ENCODE measurements around the gene IWS1.
"Not testable (repeated sequence)": the region's sequence is repeated elsewhere in the genome, so short reads cannot be mapped to it uniquely, and the experiment has no call there.

Gene IWS1

DNA sequence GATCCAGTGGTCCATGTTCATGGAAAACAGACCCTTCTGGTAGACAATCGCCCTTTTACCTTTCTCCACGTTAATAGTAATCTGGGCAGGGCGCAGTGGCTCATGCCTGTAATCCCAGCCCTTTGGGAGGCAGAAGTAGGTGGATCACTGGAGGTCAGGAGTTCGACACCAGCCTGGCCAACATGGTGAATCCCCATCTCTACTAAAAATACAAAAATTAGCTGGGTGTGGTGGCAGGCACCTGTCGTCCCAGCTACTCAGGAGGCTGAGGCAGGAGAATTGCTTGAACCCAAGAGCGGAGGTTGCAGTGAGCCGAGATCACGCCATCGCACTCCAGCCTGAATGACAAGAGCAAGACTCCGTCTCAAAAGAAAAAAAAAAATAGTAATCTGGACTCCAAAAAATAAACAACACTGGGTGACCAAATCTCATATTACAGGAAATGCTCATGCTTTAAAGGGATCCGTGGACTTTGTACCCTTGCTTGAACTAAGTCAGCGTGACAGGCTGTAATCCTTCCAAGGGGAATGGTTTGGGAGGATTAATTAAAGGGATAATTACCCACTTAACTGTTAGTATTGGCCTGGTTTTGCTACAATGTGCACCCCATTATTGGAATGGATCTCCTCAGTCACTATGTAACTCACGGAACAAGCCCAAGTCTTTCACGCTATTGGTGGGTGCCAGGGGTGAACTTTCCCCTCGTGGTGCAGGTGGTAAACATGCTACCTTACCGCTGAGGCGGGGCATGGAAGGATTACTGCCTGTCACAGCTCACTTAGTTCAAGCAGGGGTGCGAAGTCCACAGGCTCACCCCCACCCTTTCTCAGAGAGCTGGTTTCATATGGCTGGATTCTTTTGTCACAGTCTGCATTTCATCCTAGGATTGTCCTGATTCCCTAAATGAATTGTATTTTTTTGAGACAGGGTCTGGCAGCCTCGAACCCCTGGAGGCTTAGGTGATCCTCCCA, 71.4 kb downstream of the IWS1 start:
- no peak for DNase-seq (ENCODE audit: low read depth)

DNA sequence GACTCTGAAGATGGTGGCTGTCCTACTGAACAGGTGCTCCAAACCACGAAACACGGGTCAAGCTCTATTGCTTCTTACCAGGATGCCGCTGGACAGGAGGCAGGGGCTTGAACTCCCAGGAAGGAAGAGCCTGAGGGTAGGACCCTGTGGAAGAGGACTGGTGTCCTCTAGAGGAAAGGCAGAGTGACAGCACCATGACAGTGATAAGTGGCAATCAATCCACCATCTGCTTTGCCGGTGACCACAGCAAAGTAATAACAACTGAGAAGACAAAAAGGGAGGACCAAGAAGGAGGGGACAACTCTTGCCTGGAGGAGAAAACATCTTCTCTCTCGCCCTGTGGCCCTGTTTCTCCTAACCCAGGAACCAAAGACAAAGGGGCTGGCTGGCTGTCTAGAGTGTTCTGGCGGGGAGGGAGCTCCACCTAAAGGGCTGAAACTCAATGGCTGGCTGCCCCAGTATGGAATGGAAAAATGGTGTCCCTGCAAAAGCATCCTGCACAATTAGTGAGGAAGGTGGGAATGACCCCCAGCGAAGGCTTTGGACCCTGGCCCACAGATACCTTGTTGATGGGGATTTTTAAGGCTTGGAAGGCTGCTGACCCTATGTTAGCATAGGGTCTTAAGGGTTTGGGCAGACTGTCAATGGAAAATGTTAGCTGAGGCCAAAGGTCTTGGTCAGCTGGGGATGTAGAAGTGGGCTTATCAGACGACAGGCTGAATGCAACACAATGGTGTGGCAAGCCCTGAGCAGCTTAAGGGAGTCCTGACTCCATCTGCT, 72.7 kb downstream of the IWS1 start:
- DNase-seq (ENCODE audit: low read depth): no peak

DNA sequence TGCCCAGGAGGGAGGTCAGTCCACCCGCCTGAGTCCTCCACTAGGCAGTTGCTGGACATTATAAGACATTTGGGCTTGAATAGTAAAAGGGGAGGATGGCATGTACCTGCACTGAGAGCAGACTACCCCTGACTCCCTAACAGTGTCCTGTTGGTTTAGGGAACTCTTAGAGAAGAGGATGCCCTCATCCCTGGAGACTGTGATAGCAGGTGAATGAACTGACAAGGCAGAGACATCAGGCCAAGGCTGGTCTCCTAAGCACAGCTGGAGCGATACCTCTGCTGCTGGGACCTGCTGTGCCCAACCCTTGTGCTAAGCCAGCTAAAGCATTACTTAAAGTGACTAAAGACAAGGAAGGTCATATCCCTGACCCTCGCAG, 73.3 kb downstream of the IWS1 start:
- no peak for DNase-seq (ENCODE audit: low read depth)

DNA sequence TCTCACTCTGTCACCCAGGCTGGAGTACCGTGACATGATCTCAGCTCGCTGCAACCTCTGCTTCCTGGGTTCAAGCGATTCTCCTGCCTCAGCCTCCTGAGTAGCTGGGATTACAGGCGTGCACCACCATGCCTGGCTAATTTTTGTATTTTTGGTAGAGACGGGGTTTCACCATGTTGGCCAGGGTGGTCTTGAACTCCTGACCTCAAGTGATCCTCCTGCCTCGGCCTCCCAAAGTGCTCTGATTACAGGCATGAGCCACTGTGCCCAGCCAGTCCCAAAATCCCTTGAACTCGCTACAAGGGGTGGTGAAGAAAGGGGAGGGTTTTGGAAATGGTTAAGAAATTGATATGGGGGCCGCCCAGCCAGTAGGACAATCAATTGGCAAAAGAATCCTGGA, 73.9 kb downstream of the IWS1 start:
- DNase-seq (ENCODE audit: low read depth): not testable (repeated sequence)

DNA sequence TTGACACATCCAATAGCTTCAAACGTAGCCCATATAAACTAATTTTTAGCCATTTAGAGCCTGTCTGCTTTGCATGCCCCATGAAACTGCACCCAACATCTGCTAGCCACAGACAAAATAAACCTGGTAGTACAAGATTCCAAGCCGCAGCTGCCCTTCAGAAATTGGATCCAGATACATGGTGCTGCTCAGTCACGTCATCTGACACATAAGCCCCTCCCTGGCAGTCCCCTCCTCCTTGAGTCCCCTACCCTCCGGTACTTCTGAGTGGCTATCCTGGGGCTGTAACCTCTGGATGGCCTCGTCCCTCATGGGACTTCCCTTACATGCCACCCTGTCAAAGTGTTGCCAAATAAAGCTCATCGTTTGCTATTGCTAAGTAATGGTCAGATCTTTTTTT, 74.3 kb downstream of the IWS1 start:
- no peak for DNase-seq (ENCODE audit: low read depth)

DNA sequence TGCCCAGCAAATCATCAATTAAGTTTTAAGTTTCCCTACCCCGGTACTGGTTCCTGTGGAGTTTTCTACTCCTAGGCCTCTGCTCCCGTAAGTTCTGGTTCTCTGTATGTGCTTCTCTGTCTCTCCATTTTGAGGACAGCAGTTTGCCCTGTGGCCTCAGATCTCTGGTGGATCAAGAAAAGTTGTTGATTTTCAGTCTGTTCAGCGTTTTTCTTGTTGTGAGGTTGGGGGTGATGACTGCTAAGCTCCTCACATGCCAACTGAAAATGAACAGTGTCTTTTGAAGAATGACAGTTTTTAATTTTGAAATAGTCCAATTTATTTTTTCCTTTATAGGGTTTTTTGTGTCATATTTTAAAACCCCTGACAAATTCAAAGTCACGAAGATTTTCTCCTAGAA, 76.4 kb downstream of the IWS1 start:
- no peak for DNase-seq (ENCODE audit: low read depth)

DNA sequence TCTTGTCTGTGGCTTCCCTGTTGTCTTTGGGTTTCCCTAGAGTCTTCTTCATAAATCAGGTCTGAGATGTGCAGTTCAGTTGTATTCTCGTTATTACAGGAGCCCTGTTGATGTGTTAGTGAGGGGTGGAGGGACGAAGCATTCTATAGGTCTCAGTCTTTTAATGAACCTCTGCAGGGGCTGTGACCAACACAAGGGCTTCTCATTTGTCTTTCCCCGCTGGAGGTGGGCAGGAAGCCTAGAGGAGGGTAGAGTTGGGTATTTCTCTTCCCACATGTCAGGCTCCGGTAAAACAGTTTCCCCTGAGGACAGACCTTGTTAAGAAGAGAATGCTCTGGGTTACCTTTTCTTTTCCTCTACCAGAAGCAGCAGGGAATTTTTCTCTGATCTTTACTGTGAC, 76.9 kb downstream of the IWS1 start:
- no peak for DNase-seq (ENCODE audit: low read depth)

DNA sequence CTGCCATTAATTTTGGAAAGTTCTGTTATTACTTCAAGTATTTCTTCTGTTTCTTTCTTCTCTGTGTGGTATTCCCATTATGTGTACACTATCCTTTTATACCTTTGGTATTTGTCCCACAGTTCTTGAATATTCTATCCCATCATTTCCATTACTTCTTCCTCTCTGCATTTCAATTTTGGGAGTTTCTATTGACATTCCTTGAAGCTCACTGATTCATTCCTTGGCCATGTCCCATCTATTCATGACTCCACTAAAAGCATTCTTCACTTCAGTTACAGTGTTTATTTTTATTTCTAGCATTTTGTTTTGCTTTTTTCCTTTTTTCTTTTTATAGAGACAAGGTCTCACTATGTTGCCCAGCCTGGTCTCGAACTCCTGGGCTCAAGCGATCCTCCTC, 77.8 kb downstream of the IWS1 start:
- no peak for DNase-seq (ENCODE audit: low read depth)

DNA sequence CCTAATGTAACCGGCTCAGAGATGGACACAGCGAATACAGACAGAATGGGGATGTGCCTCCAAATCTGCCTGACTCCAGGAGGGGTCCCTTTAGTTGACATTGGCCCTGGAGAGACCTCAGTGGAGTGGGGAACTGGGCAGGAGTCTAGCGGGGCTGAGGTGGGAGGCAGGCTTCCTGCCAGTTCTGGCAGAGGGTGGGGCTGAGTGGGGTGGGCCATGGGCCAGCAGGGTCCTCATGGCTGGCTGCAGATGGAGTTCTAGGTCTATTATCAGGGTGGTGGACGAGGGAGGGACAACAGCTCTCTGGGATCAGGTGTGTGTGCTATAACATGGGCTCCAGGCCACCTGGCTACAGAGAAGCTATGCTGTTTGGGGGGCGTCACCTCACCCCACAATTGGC, 86.9 kb downstream of the IWS1 start:
- no peak for DNase-seq (ENCODE audit: low read depth)

DNA sequence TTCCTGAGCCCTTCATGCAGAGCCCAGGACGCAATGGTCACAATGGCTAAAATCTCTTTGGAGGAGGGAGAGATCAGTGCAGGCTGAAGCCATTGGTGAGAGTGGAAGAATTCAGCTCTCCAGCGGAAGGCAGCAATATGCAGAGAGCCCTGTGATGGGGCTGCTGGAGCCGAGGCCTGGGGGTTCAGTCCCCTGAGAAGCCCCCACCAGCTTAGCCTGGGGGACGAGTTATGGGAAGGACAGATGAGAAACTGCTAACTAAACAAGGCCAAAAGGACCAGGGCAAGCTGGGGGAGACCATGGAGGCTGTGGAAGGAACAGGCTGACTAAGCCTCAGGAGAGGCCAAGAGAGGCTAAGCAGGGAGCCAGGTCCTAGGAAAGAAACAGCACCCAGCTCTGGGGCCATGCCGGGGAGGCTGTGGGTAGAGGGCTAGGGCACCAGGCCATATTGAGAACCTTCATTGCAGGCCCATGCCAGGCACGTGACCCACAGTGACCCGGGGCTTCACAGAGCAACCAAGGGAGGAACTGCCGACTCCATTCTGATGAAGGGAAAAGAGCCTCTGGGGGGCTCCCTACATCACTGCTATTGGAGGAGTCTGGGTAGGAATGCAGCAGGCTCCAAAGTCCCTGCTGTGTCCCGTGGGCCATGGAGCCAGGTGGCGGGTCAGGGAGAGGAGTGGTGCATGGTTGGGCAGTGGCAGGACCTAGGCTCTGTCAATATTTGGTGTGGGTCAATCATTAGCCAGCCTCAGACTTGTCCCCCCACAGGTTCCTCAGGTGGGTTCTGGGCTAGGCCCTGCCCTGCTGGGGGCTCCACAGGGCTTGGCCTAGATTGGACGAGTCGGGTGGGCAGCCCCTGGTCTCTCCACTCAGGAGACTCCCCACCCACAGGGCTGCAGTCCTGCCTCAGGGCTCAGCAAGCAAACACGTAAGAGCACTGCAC, 88.2 kb downstream of the IWS1 start:
- DNase-seq (ENCODE audit: low read depth): no peak

DNA sequence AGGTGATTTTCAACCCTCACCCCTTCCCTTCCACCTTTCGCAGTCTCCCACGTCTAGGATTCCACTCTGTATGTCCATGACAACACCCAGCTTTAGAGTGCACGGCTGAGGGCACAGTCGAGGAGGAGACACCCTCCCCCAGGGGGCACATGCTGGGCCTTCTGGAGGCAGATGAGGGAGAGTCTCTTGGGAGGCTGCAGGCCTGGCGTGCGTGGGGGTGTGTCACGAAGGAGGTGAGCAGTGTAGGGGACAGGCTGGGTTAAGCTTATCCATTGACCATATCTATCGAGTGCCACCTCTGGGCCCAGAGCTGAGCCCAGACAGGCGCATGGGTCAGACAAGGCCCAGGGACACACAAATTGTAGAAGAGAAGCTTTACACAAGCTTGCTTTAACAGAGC, 89.2 kb downstream of the IWS1 start:
- no peak for DNase-seq (ENCODE audit: low read depth)

DNA sequence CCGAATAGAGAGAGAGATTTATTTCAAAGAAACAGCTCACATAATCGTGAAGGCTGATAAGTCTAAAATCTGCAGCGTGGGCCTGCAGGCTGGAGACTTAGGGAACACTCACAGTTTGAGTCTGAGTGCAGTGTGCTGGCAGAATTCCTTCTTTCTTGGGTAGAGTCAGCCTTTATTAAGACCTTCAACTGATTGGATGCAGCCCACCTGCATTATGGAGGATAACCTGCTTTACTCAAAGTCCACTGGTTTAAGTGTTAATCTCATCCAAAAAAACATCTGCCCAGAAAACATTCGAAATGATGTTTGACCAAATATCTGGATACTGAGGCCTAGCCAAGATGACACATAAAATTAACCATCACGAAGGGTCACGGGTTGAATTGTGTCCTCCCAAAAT, 91.8 kb downstream of the IWS1 start:
- no peak for DNase-seq (ENCODE audit: low read depth)

DNA sequence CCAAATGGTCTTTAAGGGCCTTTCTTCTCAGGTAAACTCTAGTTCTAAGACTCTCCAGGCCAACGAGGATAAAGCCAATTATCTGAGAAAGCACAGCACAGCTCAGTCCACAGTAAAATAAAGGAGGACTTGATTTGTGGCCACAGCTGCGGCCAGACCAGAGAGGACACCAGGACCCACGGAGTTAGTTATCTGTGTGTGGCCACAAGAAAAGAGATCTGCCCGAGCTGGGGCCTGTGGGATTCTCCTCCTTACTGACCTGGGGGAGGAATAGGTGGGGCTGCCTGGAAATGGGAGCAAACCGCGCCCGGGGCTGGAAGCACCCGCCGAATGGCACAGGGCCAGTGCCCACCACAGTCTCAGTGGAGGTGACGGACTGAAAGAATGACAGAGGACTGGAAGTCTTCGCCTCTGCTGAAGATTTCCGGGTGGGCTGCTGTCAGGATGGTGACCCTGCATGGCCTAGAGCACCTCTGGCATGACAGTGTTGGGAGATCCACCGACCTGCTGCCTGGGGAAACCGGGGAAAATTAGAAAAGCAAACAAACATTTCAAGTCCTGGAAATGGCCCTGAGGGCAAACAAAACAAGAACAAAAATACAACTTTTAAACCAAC, 94.8 kb downstream of the IWS1 start:
- DNase-seq (ENCODE audit: low read depth): no peak
